ENCODE data around the gene ZC3H12D. TPM values are rescaled to one million over a fixed set of nuclear protein-coding genes. Genes with fewer than 3 reads are reported as not detected.

Gene ZC3H12D
- total RNA-seq, 1 experiment from 2014 or later: not detected

DNA sequence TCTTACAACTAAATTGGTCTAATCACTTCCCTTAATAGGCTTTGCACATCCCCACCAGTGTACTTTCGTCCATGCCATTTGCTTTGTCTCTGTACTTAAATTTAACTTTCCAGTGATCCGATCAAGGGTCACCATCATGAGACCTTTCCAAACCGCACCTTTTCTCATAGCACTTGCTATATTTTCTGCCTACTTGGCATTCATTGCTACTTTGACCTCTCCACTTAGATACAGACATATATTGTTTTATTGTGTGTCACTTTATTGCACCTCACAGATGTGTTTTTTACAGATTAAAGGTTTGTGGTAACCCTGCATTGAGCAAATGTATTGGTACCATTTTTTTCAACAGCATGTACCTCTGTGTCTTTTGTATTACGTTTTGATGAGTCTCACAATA, 70.0 kb downstream of the ZC3H12D start:
- no peak for DNase-seq (ENCODE audit: low read depth)

DNA sequence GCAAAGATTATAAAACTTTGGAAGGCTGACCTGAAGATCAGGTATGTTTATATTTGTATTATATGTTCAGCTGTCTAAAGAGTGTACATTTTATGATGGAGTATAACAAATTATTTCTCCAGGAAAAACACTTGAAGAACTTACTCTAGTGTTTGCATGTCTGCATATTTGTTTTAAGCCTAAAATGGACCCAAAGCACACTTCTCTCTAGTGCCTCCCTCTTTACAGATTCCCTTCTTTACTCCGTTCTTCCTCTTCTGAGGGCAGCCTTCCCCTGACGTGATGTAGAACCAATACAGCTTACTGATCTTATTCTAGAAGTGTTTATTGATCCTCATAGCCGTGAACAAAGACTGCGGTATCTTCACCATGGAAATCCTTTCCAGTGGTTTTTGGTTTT, 70.8 kb downstream of the ZC3H12D start:
- DNase-seq (ENCODE audit: low read depth): no peak

DNA sequence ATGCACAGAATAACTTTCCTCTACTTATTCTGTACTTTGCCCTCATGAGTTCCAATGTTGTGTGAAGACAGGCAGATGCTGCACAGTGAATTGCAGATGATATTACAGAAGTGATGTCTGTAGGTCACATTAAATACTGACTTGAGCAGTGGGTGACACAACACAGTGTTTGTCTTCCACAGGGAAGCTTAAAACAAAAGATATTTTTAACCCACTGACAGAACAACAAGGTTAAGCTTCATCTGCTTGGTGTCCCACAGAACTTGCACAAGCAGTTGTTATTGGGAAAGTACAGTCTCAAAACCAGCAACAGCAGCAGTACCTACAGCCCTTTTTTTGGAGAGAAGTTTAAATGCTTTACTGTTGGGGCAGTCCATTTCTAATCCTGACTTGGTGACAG, 74.3 kb downstream of the ZC3H12D start:
- DNase-seq (ENCODE audit: low read depth): no peak

GRCh38 chr6:149409617-149410016, 75.2 kb downstream of the ZC3H12D start:
- no peak for DNase-seq (ENCODE audit: low read depth)

DNA sequence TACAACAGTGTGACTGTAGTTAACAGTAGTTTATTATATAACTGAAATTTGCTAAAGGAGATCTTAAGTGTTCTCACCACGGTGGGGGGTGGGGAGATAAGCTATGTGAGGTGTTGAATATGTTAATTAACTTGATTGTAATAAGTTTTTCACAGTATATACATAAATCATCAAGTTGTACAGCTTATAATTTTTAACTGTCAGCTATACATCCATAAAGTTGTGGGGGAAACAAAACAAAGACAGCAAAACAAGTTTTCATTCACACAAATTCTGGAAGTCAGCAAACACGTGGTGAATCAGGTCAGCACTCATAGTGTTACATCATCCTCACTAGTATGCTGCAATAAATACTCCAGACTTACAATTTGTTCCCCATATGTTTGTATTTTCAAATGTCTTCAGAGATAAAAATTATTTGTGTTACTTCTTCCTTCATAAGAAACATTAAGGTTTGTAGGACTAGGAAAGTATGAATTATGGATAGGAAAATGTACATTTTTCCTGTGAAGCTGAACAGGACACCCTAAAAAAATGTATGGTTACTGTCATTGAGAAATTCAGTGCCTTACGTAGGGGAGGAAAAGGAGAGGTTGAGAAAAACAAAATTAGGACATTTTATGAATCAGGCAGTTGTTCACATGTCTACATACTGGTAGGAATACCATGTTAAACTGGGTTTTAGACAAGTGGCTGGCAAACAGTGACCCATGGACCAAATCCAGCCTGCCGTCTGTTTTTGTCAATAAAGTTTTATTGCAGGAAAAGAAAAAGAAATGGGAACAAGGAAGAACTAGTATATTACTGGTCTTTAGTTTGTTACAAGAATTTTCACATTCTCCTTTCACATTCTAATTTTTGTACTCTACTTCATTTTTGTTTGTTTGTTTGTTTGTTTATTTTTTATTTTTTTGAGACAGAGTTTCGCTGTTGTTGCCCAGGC, 78.7 kb downstream of the ZC3H12D start:
- DNase-seq (ENCODE audit: low read depth): peak; percentile 23

DNA sequence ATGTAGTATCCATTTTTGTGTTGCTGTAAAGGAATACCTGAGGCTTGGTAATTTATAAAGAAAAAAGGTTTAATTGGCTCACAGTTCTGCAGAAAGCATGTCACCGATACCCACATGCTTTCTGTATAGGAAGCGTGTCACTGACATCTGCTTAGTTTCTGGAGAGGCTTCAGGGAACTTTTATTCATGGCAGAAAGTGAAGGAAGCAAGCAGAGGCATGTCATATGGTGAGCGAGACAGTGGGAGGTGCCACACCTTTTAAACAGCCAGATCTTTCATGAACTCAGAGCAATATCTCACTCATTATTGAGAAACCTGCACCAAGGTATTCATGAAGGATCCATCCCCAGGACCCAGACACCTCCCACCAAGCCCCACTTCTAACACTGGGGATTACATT, 81.3 kb downstream of the ZC3H12D start:
- no peak for DNase-seq (ENCODE audit: low read depth)

GRCh38 chr6:149400050-149400449, 84.8 kb downstream of the ZC3H12D start, which contains the start of gene SUMO4:
TSS of gene SUMO4 (plus strand) at chr6:149400262. CDS start at chr6:149400392, 130 bp downstream.
- no peak for DNase-seq (ENCODE audit: low read depth)

GRCh38 chr6:149397384-149397783, 87.4 kb downstream of the ZC3H12D start:
- no peak for DNase-seq (ENCODE audit: low read depth)

Other genes with a start within 250 kb of the ZC3H12D start
- 18.1 and 23.1 TPM in 2 replicates for gene TAB2, start 167.3 kb downstream of the ZC3H12D start, total RNA-seq (2014; rRNA removed)
- gene SUMO4, start 84.8 kb downstream of the ZC3H12D start, total RNA-seq (2014; rRNA removed): 0.34 and 2.1 TPM in 2 replicates
- 34.8 and 35.9 TPM in 2 replicates for gene PPIL4, start 61.0 kb upstream of the ZC3H12D start, total RNA-seq (2014; rRNA removed)
- gene GINM1, start 81.4 kb upstream of the ZC3H12D start, total RNA-seq (2014; rRNA removed): 47.9 and 54.2 TPM in 2 replicates
- 20.6 and 23.3 TPM in 2 replicates for gene KATNA1, start 163.7 kb upstream of the ZC3H12D start, total RNA-seq (2014; rRNA removed)
- 11.9 and 17.1 TPM in 2 replicates for gene LATS1, start 233.1 kb upstream of the ZC3H12D start, total RNA-seq (2014; rRNA removed)